Measurements from ENCODE around the gene HEPN1.

DNA sequence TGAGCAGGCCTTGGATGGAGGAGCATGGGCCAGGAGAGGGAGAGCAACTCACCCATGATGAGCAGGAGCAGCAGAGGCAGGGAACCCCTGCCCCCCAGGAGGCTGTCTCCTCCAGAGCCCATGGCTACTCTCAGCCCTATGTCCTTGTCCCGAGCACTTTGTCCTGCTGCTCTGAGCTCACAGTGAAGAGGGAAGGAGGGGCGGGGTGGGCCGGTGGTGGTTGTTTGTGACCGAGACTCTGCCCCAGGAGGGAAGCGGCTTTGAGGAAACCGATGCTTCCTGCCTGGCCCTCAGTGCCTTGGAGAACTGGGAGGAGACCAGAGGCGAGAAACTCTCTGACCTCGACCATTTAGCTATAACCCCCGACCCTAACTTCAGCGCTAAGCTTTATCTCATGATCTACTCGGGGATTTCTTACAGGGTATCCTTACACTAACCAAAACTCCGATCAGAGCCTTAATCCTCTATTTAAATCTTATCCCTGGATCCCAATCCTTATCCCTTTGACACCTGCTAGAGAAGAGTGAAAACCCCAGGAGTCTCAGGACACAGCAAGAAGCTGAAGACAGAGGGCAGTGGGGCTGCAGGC is 21.3 kb upstream of the HEPN1 start, which contains the start of gene ROBO4:
- TF ChIP-seq, protein P1, sequence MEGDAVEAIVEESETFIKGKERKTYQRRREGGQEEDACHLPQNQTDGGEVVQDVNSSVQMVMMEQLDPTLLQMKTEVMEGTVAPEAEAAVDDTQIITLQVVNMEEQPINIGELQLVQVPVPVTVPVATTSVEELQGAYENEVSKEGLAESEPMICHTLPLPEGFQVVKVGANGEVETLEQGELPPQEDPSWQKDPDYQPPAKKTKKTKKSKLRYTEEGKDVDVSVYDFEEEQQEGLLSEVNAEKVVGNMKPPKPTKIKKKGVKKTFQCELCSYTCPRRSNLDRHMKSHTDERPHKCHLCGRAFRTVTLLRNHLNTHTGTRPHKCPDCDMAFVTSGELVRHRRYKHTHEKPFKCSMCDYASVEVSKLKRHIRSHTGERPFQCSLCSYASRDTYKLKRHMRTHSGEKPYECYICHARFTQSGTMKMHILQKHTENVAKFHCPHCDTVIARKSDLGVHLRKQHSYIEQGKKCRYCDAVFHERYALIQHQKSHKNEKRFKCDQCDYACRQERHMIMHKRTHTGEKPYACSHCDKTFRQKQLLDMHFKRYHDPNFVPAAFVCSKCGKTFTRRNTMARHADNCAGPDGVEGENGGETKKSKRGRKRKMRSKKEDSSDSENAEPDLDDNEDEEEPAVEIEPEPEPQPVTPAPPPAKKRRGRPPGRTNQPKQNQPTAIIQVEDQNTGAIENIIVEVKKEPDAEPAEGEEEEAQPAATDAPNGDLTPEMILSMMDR (IDR thresholded peaks at IDR 0.05) = no peak
- TF ChIP-seq ATF1 (CRISPR knock-in tag; IDR thresholded peaks at IDR 0.05) (no peak), SMAD3 (CRISPR knock-in tag; IDR thresholded peaks at IDR 0.05; ENCODE audit: borderline replicate concordance) (no peak)
